OCI-LY7 (cell line): Measurements from ENCODE around the gene RAB3IP. TPM values are rescaled to one million over a fixed set of nuclear protein-coding genes. Genes with fewer than 3 reads are reported as not detected.

ENCODE experiments used
- Bru-seq: library from RNA; stranded (reverse); fragments of 400-500 nt; gene quantifications from one replicate; lab custom pipeline; 2021; lab: Mats Ljungman, UMichigan
- BruChase-seq, 2 experiments: library from RNA; stranded (reverse); fragments of 400-500 nt; gene quantifications; one replicate each; lab custom pipeline; 2021; lab: Mats Ljungman, UMichigan
- BruUV-seq: library from RNA; stranded (reverse); fragments of 400-500 nt; replicated peaks from 2 replicates; lab custom pipeline; 2021; lab: Mats Ljungman, UMichigan
- CTCF ChIA-PET: fragments of 300-600 bp; sonication (Branson Sonifier 250); formaldehyde crosslinking; loops from one replicate; lab custom pipeline; 2022; ENCODE audit warnings: antibody characterized with exemption; ENCODE audit not compliant: unreplicated experiment; lab: Charles Lee
- POLR2A ChIA-PET: fragments of 300-600 bp; sonication (Branson Sonifier 250); formaldehyde crosslinking; loops from one replicate; lab custom pipeline; 2022; ENCODE audit warnings: antibody characterized with exemption; lab: Charles Lee
- DNase-seq: peaks from one replicate; pipeline ENCODE4 v3.0.0-alpha.2; 2015; ENCODE audit warnings: low spot score
- H2AFZ ChIP-seq: fragments of 200-600 bp; sonication (generic), shearing (Covaris generic); 2 replicates; pipeline ENCODE4 v1.6.1; 2014; ENCODE audit warnings: mild to moderate bottlenecking, antibody characterized with exemption, low read length, moderate library complexity
- H3K27ac ChIP-seq: fragments of 200-600 bp; sonication (generic); 2 replicates; pipeline ENCODE4 v1.5.1; 2014; ENCODE audit warnings: mixed run types, low read depth, mild to moderate bottlenecking, moderate library complexity, low read length, inconsistent platforms; ENCODE audit not compliant: poor library complexity, severe bottlenecking
- H3K36me3 ChIP-seq: fragments of 200-600 bp; sonication (generic); 2 replicates; pipeline ENCODE4 v1.6.1; 2014; ENCODE audit warnings: mild to moderate bottlenecking, antibody characterized with exemption, low read length, moderate library complexity, mixed read lengths; ENCODE audit not compliant: insufficient read depth
- H3K4me1 ChIP-seq: fragments of 200-600 bp; sonication (generic); 2 replicates; pipeline ENCODE4 v1.5.1; 2014; ENCODE audit warnings: mild to moderate bottlenecking, low read length; ENCODE audit not compliant: insufficient read depth, poor library complexity, severe bottlenecking
- H3K4me2 ChIP-seq: fragments of 200-600 bp; sonication (generic); 2 replicates; pipeline ENCODE4 v1.6.1; 2014; ENCODE audit warnings: mild to moderate bottlenecking, low read length
- H3K4me3 ChIP-seq: fragments of 200-600 bp; sonication (generic); 2 replicates; pipeline ENCODE4 v1.5.1; 2014; ENCODE audit warnings: mild to moderate bottlenecking, low read depth, low read length; ENCODE audit not compliant: poor library complexity, severe bottlenecking
- H3K79me2 ChIP-seq: fragments of 200-600 bp; sonication (generic); 2 replicates; pipeline ENCODE4 v1.6.1; 2016; ENCODE audit warnings: low read depth, mild to moderate bottlenecking, low read length, moderate library complexity, mixed read lengths; ENCODE audit not compliant: insufficient read depth
- H3K9me2 ChIP-seq: fragments of 200-600 bp; sonication (generic); 2 replicates; pipeline ENCODE4 v1.6.1; 2016; ENCODE audit warnings: mild to moderate bottlenecking, low read length, mixed read lengths; ENCODE audit not compliant: insufficient read depth
- H3K9me3 ChIP-seq: fragments of 200-600 bp; sonication (generic); 2 replicates; pipeline ENCODE4 v1.6.1; 2014; ENCODE audit warnings: mild to moderate bottlenecking, mixed run types, low read length, mixed read lengths
- H4K20me1 ChIP-seq: fragments of 200-600 bp; sonication (generic); 2 replicates; pipeline ENCODE4 v1.6.1; 2014; ENCODE audit warnings: mild to moderate bottlenecking, antibody characterized with exemption, low read length, moderate library complexity, mixed read lengths; ENCODE audit not compliant: insufficient read depth
- CTCF ChIP-seq: fragments of 200-600 bp; sonication (generic); conservative IDR thresholded peaks from 2 replicates; pipeline ENCODE4 v1.5.1; 2014; ENCODE audit warnings: mild to moderate bottlenecking, antibody characterized with exemption, low read length, moderate library complexity, mixed read lengths
- EZH2phosphoT487 ChIP-seq: fragments of 200-600 bp; sonication (generic); IDR thresholded peaks from 2 replicates; pipeline ENCODE4 v1.6.1; 2018; ENCODE audit warnings: low read depth, borderline replicate concordance, mild to moderate bottlenecking, mixed run types, antibody characterized with exemption, low read length, moderate library complexity, mixed read lengths
- intact Hi-C: fragments of 100-400 bp; cut with micrococcal nuclease; formaldehyde crosslinking; loops from one replicate; pipeline ENCODE4 v1.10.0; 2022; ENCODE audit not compliant: unreplicated experiment
- long read RNA-seq: library from polyadenylated mRNA; stranded (forward); transcript quantifications from one replicate; pipeline ENCODE4 v2.0.0, GENCODE V29; 2022
- total RNA-seq, 2 experiments: library from RNA; depleted of rRNA in 1 of 2; stranded (reverse); fragments of >200 nt in 1 of 2; shearing (Covaris generic) in 1 of 2; gene quantifications; 2 replicates each; pipeline ENCODE4 v1.2.3, GENCODE V29; 2014 to 2022

RAB3IP gene
- total RNA-seq (2014; rRNA removed; shearing (Covaris generic)) (49.0 and 74.9 TPM in 2 replicates), total RNA-seq (2022) (60.6 and 79.5 TPM in 2 replicates), Bru-seq, nascent RNA (percentile 82 among the genes with signal in this experiment), BruChase-seq, experiment 1, labeled RNA remaining after a 6-hour chase (percentile 80 among the genes with signal in this experiment), BruChase-seq, experiment 2, labeled RNA remaining after a 2-hour chase (percentile 80 among the genes with signal in this experiment)
- long read RNA-seq, full-length matches to known transcripts, result 52 of 62 reads
- long read RNA-seq, partial matches to known transcripts, result 5 of 62 reads
- long read RNA-seq, other reads (novel, unspliced or antisense), result 5 of 62 reads

- Histone ChIP-seq H3K9me3 (no peaks in the 10 kb centered on the region), H4K20me1 (peaks cover 12% of the 10 kb centered on the region; the same call in 1 of the 2 replicates), H3K79me2 (peaks cover 36% of the 10 kb centered on the region), H3K4me3 (peak within 1 kb of the TSS; percentile 82), H3K9me2 (no peaks in the 10 kb centered on the region), H2AFZ (peak within 1 kb of the TSS; percentile 97), H3K27ac (peak within 1 kb of the TSS; percentile 73), H3K4me2 (peak within 1 kb of the TSS; percentile 89), H3K36me3 (peaks cover 4% of the 10 kb centered on the region; the same call in 1 of the 2 replicates), H3K4me1 (peaks cover 20% of the 10 kb centered on the region)
- TF ChIP-seq EZH2phosphoT487 (no peak), CTCF (peak; percentile 70)
- intact Hi-C loops, result loop anchor here (1.0 to 5.0 kb wide), 2 partner anchors 39 to 151 kb away; partner anchors contain the start of genes BEST3 and CCT2
- peak; percentile 94 for DNase-seq
- no TSS peak for BruUV-seq
- POLR2A ChIA-PET, result interaction anchor here (0.6 to 2.4 kb wide), 6 partner anchors 9 to 747 kb away, joined by 3 to 8 read pairs (median 4); partner anchors contain the start of genes BEST3 and CCT2
- CTCF ChIA-PET, result no interaction called here
Observed at GRCh38 chr12:69738351-69739286, at the start of gene RAB3IP. Gene RAB3IP, plus strand, starts transcription at chr12:69738860. Its CDS starts 16,549 bp downstream, at chr12:69755409.

GRCh38 chr12:69689638-69690037, 49.0 kb upstream of the RAB3IP start:
- peaks cover 7% of the 10 kb centered on the region; the same call in 1 of the 2 replicates for H3K79me2 ChIP-seq
- H4K20me1 ChIP-seq, result no peaks in the 10 kb centered on the region
- ChIA-PET CTCF (no interaction called here), POLR2A (no interaction called here)
- H2AFZ ChIP-seq, result no peak overlapping the region
- peaks cover 84% of the 10 kb centered on the region for H3K36me3 ChIP-seq
- H3K9me2 ChIP-seq, result no peaks in the 10 kb centered on the region
- H3K9me3 ChIP-seq, result no peaks in the 10 kb centered on the region
- no peak overlapping the region for H3K27ac ChIP-seq
- no peaks in the 10 kb centered on the region for H3K4me1 ChIP-seq
- no peak overlapping the region for H3K4me2 ChIP-seq
- BruUV-seq, result no TSS peak
- TF ChIP-seq EZH2phosphoT487, result no peak
- no peak for TF ChIP-seq CTCF
- no peak for DNase-seq
- H3K4me3 ChIP-seq, result no peak overlapping the region
- intact Hi-C loops, result no loop called here
